ENCODE results near the gene PTPRN. TPM values are rescaled to one million over a fixed set of nuclear protein-coding genes. Genes with fewer than 3 reads are reported as not detected.

PTPRN gene
- total RNA-seq, 1 experiment from 2014 or later, result not detected

DNA sequence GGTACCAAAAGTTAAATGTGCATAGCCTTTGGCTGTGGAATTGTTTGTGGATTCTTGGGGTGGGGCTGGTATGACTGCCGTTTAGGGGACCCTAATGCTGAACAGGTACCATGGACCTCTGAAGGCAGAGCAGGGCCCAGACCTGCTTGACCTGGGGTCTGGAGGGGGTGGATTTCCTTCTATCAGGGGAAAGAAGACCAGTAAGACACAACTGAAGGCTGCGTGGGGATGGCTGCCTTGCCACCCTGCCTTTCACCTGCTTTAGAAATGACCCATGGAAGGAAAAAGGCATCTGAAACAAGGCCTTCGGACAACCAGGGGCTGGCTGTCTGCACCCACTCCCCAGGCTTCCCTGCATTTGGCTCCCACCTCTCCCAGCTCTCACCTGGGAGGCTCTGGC lies 41.0 kb upstream of the PTPRN start (continued):
- TF ChIP-seq ZNF274 (IDR thresholded peaks at IDR 0.05; ENCODE audit: low read depth, low read length), result no peak
- no peak for TF ChIP-seq SRF (IDR thresholded peaks at IDR 0.05; ENCODE audit: low read depth)
- no peak for TF ChIP-seq JUND (IDR thresholded peaks at IDR 0.05)
- no peak for TF ChIP-seq ATF3 (IDR thresholded peaks at IDR 0.05)

DNA sequence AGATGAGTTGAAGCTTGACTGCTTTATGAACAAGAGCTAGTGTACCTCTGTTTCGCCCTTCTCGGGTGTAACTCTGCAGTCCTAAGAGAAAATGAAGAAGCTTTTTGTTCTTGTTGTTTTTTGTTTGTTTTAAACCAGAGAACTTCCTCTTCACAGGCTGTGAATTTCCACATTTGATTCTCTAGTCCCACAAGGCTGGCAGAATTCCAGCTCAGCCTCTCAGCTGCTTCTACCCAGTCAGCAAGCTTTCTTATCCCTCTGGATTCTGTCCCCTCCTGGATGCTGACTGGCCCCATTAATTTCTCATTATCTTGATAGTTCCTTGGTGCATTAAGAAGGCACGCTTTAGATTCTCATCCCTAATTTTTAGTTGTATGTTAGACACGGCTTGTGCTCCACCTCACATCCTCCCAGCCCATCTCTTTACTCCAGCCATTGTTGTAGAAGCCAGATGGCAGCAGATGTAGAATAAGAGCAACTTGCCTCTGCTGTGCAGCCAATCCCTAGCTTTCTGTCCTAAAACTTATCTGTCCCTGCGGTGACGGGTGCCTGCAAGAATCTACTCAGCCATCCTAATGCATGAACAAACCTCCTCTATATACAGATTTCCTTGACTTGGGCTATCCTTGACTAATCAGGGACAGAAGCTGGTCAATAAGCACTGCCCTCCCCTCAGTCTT lies 35.7 kb upstream of the PTPRN start:
- DNase-seq (ENCODE audit: low read depth, low spot score) (no peak), ATAC-seq (no peak)
- no peak overlapping the region for H3K4me2 ChIP-seq (ENCODE audit: low read length)
- H3K9me2 ChIP-seq (ENCODE audit: insufficient read depth), result no peaks in the 10 kb centered on the region
- no peak overlapping the region for H3K9ac ChIP-seq (ENCODE audit: low read length)
- no TSS peak for BruUV-seq (replicated peaks)
- no peak overlapping the region for H2AFZ ChIP-seq (ENCODE audit: low read depth, low read length, poor library complexity, severe bottlenecking)
- H3K4me1 ChIP-seq (ENCODE audit: control insufficient read depth in 1 of 2, insufficient read depth in 2 of 2, low read length in 2 of 2), result no peaks in the 10 kb centered on the region
- no peak overlapping the region for H3K4me3 ChIP-seq (replicated peaks in 1 of 2; ENCODE audit: low read depth in 1 of 2, low read length in 2 of 2)
- H4K20me1 ChIP-seq (ENCODE audit: insufficient read depth), result no peaks in the 10 kb centered on the region
- no peaks in the 10 kb centered on the region for H3K36me3 ChIP-seq (ENCODE audit: control insufficient read depth in 1 of 2, insufficient read depth in 2 of 2, low read length in 2 of 2)
- intact Hi-C loops (cut with micrococcal nuclease), result no loop called here
- H3K27me3 ChIP-seq (ENCODE audit: insufficient read depth, low read length), result peaks cover 2% of the 10 kb centered on the region; the same call in 1 of the 2 replicates
- ChIA-PET RAD21 (ENCODE audit: low non-redundant PET in 1 of 2, low total read pairs in 2 of 2, uncharacterized antibody in 2 of 2, unreplicated experiment in 2 of 2) (no interaction called here), CTCF (no interaction called here), POLR2A (no interaction called here)
- H3K79me2 ChIP-seq (ENCODE audit: insufficient read depth, low read length), result no peaks in the 10 kb centered on the region
- no peaks in the 10 kb centered on the region for H3K9me3 ChIP-seq (ENCODE audit: control insufficient read depth in 1 of 2, insufficient read depth in 1 of 2, low read depth in 1 of 2, low read length in 2 of 2)
- H3K27ac ChIP-seq (ENCODE audit: low read depth, low read length), result no peak overlapping the region
- TF ChIP-seq JUND (IDR thresholded peaks at IDR 0.05) (no peak), POLR2A (IDR thresholded peaks at IDR 0.05; ENCODE audit: borderline replicate concordance, extremely low read depth, insufficient read depth, insufficient read length) (no peak), CEBPB (IDR thresholded peaks at IDR 0.05; ENCODE audit: low read depth) (no peak), ATF3 (IDR thresholded peaks at IDR 0.05) (no peak), CBX3 (IDR thresholded peaks at IDR 0.05; ENCODE audit: low read depth) (no peak), REST (IDR thresholded peaks at IDR 0.05; ENCODE audit: low read depth) (no peak)

Measured in HCT116 (cell line).